Right lung (tissue), 5 donors: ENCODE data around the gene GPC5. TPM values are rescaled to one million over a fixed set of nuclear protein-coding genes. Genes with fewer than 3 reads are reported as not detected.
"Not testable (repeated sequence)": the region's sequence is repeated elsewhere in the genome, so short reads cannot be mapped to it uniquely, and the experiment has no call there.

ENCODE experiments used
- DNase-seq, 2 donors: peaks; one replicate each; pipeline ENCODE4 v3.0.0-alpha.2; 2013
- polyA plus RNA-seq, 5 donors: library from polyadenylated mRNA; unstranded; fragments of 120-200 nt; gene quantifications; one replicate each; pipeline versions ENCODE4 v1.2.1 to v1.2.3, GENCODE V29; 2013; ENCODE audit warnings: inconsistent platforms in 1 of 5, low replicate concordance in 1 of 5; ENCODE audit not compliant: insufficient read length in 5 of 5, insufficient read depth in 1 of 5

The GPC5 gene
- polyA plus RNA-seq, 5 donors = 9.2 to 17.3 (median 14.9) TPM

- DNase-seq = not testable (repeated sequence)
These were observed 1140.7 kb downstream of the GPC5 start for GRCh38 chr13:92539148-92539547.

- no peak for DNase-seq
These were observed 1148.8 kb downstream of the GPC5 start for GRCh38 chr13:92547266-92547665.

GRCh38 chr13:92549276-92549675 is 1150.9 kb downstream of the GPC5 start:
- no peak for DNase-seq

- no peak for DNase-seq
These were observed 1155.2 kb downstream of the GPC5 start for GRCh38 chr13:92553470-92554114.

GRCh38 chr13:92560883-92561282 is 1162.5 kb downstream of the GPC5 start:
- no peak for DNase-seq

GRCh38 chr13:92564942-92565341 is 1166.5 kb downstream of the GPC5 start:
- no peak for DNase-seq

- no peak for DNase-seq
These were observed 1168.3 kb downstream of the GPC5 start for GRCh38 chr13:92566767-92567166.

GRCh38 chr13:92572190-92572589 is 1173.8 kb downstream of the GPC5 start:
- no peak for DNase-seq

- no peak for DNase-seq
These were observed 1175.1 kb downstream of the GPC5 start for GRCh38 chr13:92573467-92574057.

GRCh38 chr13:92574499-92574898 is 1176.1 kb downstream of the GPC5 start:
- DNase-seq = no peak

GRCh38 chr13:92575777-92576176 is 1177.4 kb downstream of the GPC5 start:
- DNase-seq = no peak

GRCh38 chr13:92578358-92578757 is 1179.9 kb downstream of the GPC5 start:
- no peak for DNase-seq

- DNase-seq = no peak
These were observed 1191.5 kb downstream of the GPC5 start for GRCh38 chr13:92589955-92590354.

GRCh38 chr13:92590503-92590908 is 1192.1 kb downstream of the GPC5 start:
- no peak for DNase-seq

- no peak for DNase-seq
These were observed 1192.7 kb downstream of the GPC5 start for GRCh38 chr13:92591117-92591516.

GRCh38 chr13:92592757-92593156 is 1194.3 kb downstream of the GPC5 start:
- DNase-seq = no peak

GRCh38 chr13:92602560-92602959 is 1204.1 kb downstream of the GPC5 start:
- no peak for DNase-seq

- DNase-seq = no peak
These were observed 1211.0 kb downstream of the GPC5 start for GRCh38 chr13:92609376-92609775.

- DNase-seq = no peak
These were observed 1214.5 kb downstream of the GPC5 start for GRCh38 chr13:92612892-92613291.

GRCh38 chr13:92613921-92614320 is 1215.5 kb downstream of the GPC5 start:
- DNase-seq = no peak

GRCh38 chr13:92621985-92622384 is 1223.6 kb downstream of the GPC5 start:
- no peak for DNase-seq

GRCh38 chr13:92622905-92623304 is 1224.5 kb downstream of the GPC5 start:
- DNase-seq = no peak

GRCh38 chr13:92626274-92626673 is 1227.9 kb downstream of the GPC5 start:
- DNase-seq = no peak

GRCh38 chr13:92640936-92641335 is 1242.5 kb downstream of the GPC5 start:
- no peak for DNase-seq
